ENCODE measurements around the gene TFAP2E.

- TF ChIP-seq CTCF (IDR thresholded peaks at IDR 0.05) (no peak), POLR2A (IDR thresholded peaks at IDR 0.05) (no peak), EP300 (IDR thresholded peaks at IDR 0.05) (no peak)
Observed at GRCh38 chr1:35595684-35596083, 22.6 kb downstream of the TFAP2E start.

Data from sigmoid colon (tissue), 4 donors.